H9 (cell line): Measurements from ENCODE around the gene ITPRIPL1. TPM values are rescaled to one million over a fixed set of nuclear protein-coding genes. Genes with fewer than 3 reads are reported as not detected.

Experiments
- DNase-seq: peaks from one replicate; pipeline ENCODE4 v3.0.0-alpha.2; 2017
- H2AFZ ChIP-seq: one replicate; pipeline ENCODE4 v1.6.1; 2013; ENCODE audit warnings: mild to moderate bottlenecking, low read length, control low read depth, moderate library complexity
- H2AK5ac ChIP-seq: 2 replicates; pipeline ENCODE4 v1.6.1; 2013; ENCODE audit warnings: low read length, control low read depth, mixed read lengths; ENCODE audit not compliant: insufficient read length
- H2BK120ac ChIP-seq: one replicate; pipeline ENCODE4 v1.6.1; 2013; ENCODE audit warnings: low read depth, mild to moderate bottlenecking, low read length, control low read depth, inconsistent platforms; ENCODE audit not compliant: poor library complexity, severe bottlenecking
- H2BK12ac ChIP-seq: 2 replicates; pipeline ENCODE4 v1.6.1; 2013; ENCODE audit warnings: low read length, control low read depth, mixed read lengths, low read depth; ENCODE audit not compliant: insufficient read length
- H2BK15ac ChIP-seq: 2 replicates; pipeline ENCODE4 v1.6.1; 2013; ENCODE audit warnings: low read depth, low read length, control low read depth
- H2BK20ac ChIP-seq: one replicate; pipeline ENCODE4 v1.6.1; 2013; ENCODE audit warnings: low read depth, mild to moderate bottlenecking, low read length, control low read depth, inconsistent platforms; ENCODE audit not compliant: poor library complexity, severe bottlenecking
- H2BK5ac ChIP-seq: 2 replicates; pipeline ENCODE4 v1.6.1; 2013; ENCODE audit warnings: low read length, control low read depth, mixed read lengths; ENCODE audit not compliant: insufficient read length
- H3K14ac ChIP-seq: 2 replicates; pipeline ENCODE4 v1.6.1; 2013; ENCODE audit warnings: low read length, control low read depth; ENCODE audit not compliant: insufficient read depth
- H3K18ac ChIP-seq: 2 replicates; pipeline ENCODE4 v1.6.1; 2013; ENCODE audit warnings: low read depth, mild to moderate bottlenecking, mixed read lengths, low read length, control low read depth; ENCODE audit not compliant: insufficient read length
- H3K23ac ChIP-seq: 2 replicates; pipeline ENCODE4 v1.6.1; 2013; ENCODE audit warnings: low read length, control low read depth, mixed read lengths, low read depth; ENCODE audit not compliant: insufficient read length
- H3K23me2 ChIP-seq: 2 replicates; pipeline ENCODE4 v1.6.1; 2013; ENCODE audit warnings: low read depth, mild to moderate bottlenecking, mixed read lengths, low read length, control low read depth; ENCODE audit not compliant: insufficient read length, poor library complexity, severe bottlenecking
- H3K27ac ChIP-seq: 2 replicates; pipeline ENCODE4 v1.5.1; 2013; ENCODE audit warnings: low read length, control low read depth, mixed read lengths, low read depth; ENCODE audit not compliant: insufficient read length
- H3K27me3 ChIP-seq: 2 replicates; pipeline ENCODE4 v1.6.1; 2013; ENCODE audit warnings: low read length, control low read depth, inconsistent platforms; ENCODE audit not compliant: insufficient read depth
- H3K4ac ChIP-seq: 2 replicates; pipeline ENCODE4 v1.6.1; 2013; ENCODE audit warnings: low read depth, mild to moderate bottlenecking, control low read depth, inconsistent platforms, low read length, moderate library complexity
- H3K4me1 ChIP-seq: 2 replicates; pipeline ENCODE4 v1.6.1; 2013; ENCODE audit warnings: low read length, control low read depth, inconsistent platforms; ENCODE audit not compliant: insufficient read depth
- H3K4me2 ChIP-seq: 2 replicates; pipeline ENCODE4 v1.6.1; 2013; ENCODE audit warnings: low read length, control low read depth, mixed read lengths; ENCODE audit not compliant: insufficient read length, insufficient read depth
- H3K56ac ChIP-seq: 2 replicates; pipeline ENCODE4 v1.6.1; 2013; ENCODE audit warnings: low read depth, mild to moderate bottlenecking, mixed read lengths, low read length, control low read depth; ENCODE audit not compliant: insufficient read length
- H3K79me1 ChIP-seq: 2 replicates; pipeline ENCODE4 v1.6.1; 2013; ENCODE audit warnings: low read depth, mild to moderate bottlenecking, moderate library complexity, low read length, control low read depth, inconsistent platforms; ENCODE audit not compliant: insufficient read depth, poor library complexity, severe bottlenecking
- H3K79me2 ChIP-seq: 2 replicates; pipeline ENCODE4 v1.6.1; 2013; ENCODE audit warnings: low read length, control low read depth, inconsistent platforms; ENCODE audit not compliant: insufficient read depth
- H3K9ac ChIP-seq: 2 replicates; pipeline ENCODE4 v1.6.1; 2013; ENCODE audit warnings: low read length, control low read depth, mixed read lengths; ENCODE audit not compliant: insufficient read length; ENCODE audit errors: extremely low read depth
- H3K9me3 ChIP-seq: one replicate; pipeline ENCODE4 v1.6.1; 2013; ENCODE audit warnings: low read depth, low read length, inconsistent platforms; ENCODE audit not compliant: control insufficient read depth
- H3T11ph ChIP-seq: one replicate; pipeline ENCODE4 v1.6.1; 2013; ENCODE audit warnings: mild to moderate bottlenecking, low read length, control low read depth, inconsistent platforms
- H4K20me1 ChIP-seq: one replicate; pipeline ENCODE4 v1.6.1; 2013; ENCODE audit not compliant: control insufficient read depth, insufficient read length, insufficient read depth
- H4K5ac ChIP-seq: 2 replicates; pipeline ENCODE4 v1.6.1; 2013; ENCODE audit warnings: low read depth, mild to moderate bottlenecking, mixed read lengths, low read length, control low read depth; ENCODE audit not compliant: insufficient read length
- H4K8ac ChIP-seq: replicated peaks from 2 replicates; pipeline ENCODE4 v1.6.1; 2013; ENCODE audit warnings: low read length, control low read depth, mixed read lengths, low read depth; ENCODE audit not compliant: insufficient read length
- H4K91ac ChIP-seq: 2 replicates; pipeline ENCODE4 v1.6.1; 2013; ENCODE audit warnings: low read depth, mild to moderate bottlenecking, moderate library complexity, mixed read lengths, low read length, control low read depth; ENCODE audit not compliant: insufficient read length
- H3K27ac Mint-ChIP-seq, 3 experiments: 2 replicates in 2 of 3; 3 replicates in 1 of 3; pipeline ENCODE4 v1.8.0; 2020 to 2021; ENCODE audit warnings: mixed read lengths in 3 of 3, mild to moderate bottlenecking in 1 of 3, moderate library complexity in 1 of 3
- H3K27me3 Mint-ChIP-seq: 2 replicates; pipeline ENCODE4 v1.8.0; 2021; ENCODE audit warnings: low read depth, mild to moderate bottlenecking, moderate library complexity, mixed read lengths
- H3K36me3 Mint-ChIP-seq, 3 experiments: 2 replicates in 2 of 3; 3 replicates in 1 of 3; pipeline ENCODE4 v1.8.0; 2020 to 2021; ENCODE audit warnings: low read depth in 3 of 3, mixed read lengths in 3 of 3; ENCODE audit not compliant: insufficient read depth in 1 of 3
- H3K4me1 Mint-ChIP-seq, 2 experiments: 2 replicates each; pipeline ENCODE4 v1.8.0; 2020; ENCODE audit warnings: mixed read lengths in 2 of 2
- H3K4me3 Mint-ChIP-seq, 2 experiments: 2 replicates in 1 of 2; 3 replicates in 1 of 2; pipeline ENCODE4 v1.8.0; 2020 to 2021; ENCODE audit warnings: mild to moderate bottlenecking in 2 of 2, mixed read lengths in 2 of 2, moderate library complexity in 1 of 2
- H3K9me3 Mint-ChIP-seq, 2 experiments: 2 replicates in 1 of 2; 3 replicates in 1 of 2; pipeline ENCODE4 v1.8.0; 2020; ENCODE audit warnings: mild to moderate bottlenecking in 2 of 2, mixed read lengths in 2 of 2, moderate library complexity in 1 of 2
- WGBS: extraction: QIAGEN DNeasy Blood & Tissue Kit; methylation state at CpG from one replicate; pipeline ENCODE4 v1.1.7; 2013; ENCODE audit warnings: missing lambda C conversion rate, low lambda C conversion rate, mixed read lengths; ENCODE audit not compliant: insufficient read length; ENCODE audit errors: extremely low coverage; 5-methylcytosine and 5-hydroxymethylcytosine counted together
- total RNA-seq: library from RNA; stranded (reverse); gene quantifications from 2 replicates; pipeline ENCODE4 v1.2.1, GENCODE V29; 2021
- TF ChIP-seq, protein P1 (sequence below): fragments of 200-600 bp; sonication (generic); conservative IDR thresholded peaks from 3 replicates; pipeline ENCODE4 v1.8.0; 2021; ENCODE audit warnings: antibody characterized with exemption, mild to moderate bottlenecking

Gene ITPRIPL1
- total RNA-seq, 1 experiment from 2014 or later: 16.3 TPM

DNA sequence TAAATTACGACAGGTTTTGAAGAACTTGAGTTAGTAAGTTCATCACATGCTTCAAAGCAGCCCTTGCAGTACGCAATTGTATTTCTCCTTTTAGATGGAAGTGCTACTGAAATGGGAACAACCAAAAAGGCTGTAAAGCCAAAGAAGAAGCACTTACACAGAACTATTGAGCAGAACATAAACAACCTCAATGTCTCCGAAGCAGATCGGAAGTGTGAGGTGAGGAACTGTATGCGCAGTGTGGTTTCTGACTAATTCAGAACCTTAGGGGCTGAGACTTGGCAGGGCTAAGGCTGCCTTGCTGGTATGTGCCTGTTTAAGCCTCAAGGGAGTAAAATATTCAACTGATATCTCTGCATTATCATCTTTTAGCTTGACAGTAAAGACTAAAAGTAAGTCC, 18.9 kb downstream of the ITPRIPL1 start:
- Histone ChIP-seq H3T11ph (no peak overlapping the region), H2AFZ (no peak overlapping the region), H2BK120ac (no peak overlapping the region), H3K9ac (no peak overlapping the region), H3K4me2 (no peak overlapping the region), H3K4ac (no peak overlapping the region), H3K18ac (no peak overlapping the region), H4K8ac (no peak overlapping the region), H4K5ac (no peak overlapping the region), H3K79me2 (no peaks in the 10 kb centered on the region; the same call in 1 of the 2 replicates), H2BK12ac (no peak overlapping the region), H3K23ac (no peak overlapping the region), H3K23me2 (no peaks in the 10 kb centered on the region), H3K4me1 (no peaks in the 10 kb centered on the region), H2BK15ac (no peak overlapping the region), H3K79me1 (no peaks in the 10 kb centered on the region), H4K91ac (no peak overlapping the region), H3K56ac (no peak overlapping the region), H3K9me3 (no peaks in the 10 kb centered on the region), H3K27me3 (no peaks in the 10 kb centered on the region), H2BK20ac (no peak overlapping the region), H3K27ac (no peak overlapping the region), H3K14ac (no peak overlapping the region), H4K20me1 (no peaks in the 10 kb centered on the region), H2AK5ac (no peak overlapping the region), H2BK5ac (no peak overlapping the region)
- no peak overlapping the region for H3K27ac Mint-ChIP-seq
- no peaks in the 10 kb centered on the region for H3K9me3 Mint-ChIP-seq
- no CpG with 5 or more reads among the region's 5 CpGs for WGBS
- H3K27me3 Mint-ChIP-seq: no peaks in the 10 kb centered on the region
- H3K4me1 Mint-ChIP-seq: no peaks in the 10 kb centered on the region
- H3K4me3 Mint-ChIP-seq: no peak overlapping the region
- H3K36me3 Mint-ChIP-seq: peaks cover 49 to 82% (median 81%) of the 10 kb centered on the region in 3 experiments
- DNase-seq: no peak
- TF ChIP-seq, protein P1, sequence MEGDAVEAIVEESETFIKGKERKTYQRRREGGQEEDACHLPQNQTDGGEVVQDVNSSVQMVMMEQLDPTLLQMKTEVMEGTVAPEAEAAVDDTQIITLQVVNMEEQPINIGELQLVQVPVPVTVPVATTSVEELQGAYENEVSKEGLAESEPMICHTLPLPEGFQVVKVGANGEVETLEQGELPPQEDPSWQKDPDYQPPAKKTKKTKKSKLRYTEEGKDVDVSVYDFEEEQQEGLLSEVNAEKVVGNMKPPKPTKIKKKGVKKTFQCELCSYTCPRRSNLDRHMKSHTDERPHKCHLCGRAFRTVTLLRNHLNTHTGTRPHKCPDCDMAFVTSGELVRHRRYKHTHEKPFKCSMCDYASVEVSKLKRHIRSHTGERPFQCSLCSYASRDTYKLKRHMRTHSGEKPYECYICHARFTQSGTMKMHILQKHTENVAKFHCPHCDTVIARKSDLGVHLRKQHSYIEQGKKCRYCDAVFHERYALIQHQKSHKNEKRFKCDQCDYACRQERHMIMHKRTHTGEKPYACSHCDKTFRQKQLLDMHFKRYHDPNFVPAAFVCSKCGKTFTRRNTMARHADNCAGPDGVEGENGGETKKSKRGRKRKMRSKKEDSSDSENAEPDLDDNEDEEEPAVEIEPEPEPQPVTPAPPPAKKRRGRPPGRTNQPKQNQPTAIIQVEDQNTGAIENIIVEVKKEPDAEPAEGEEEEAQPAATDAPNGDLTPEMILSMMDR: no peak
